ENCODE results near the gene ARHGAP27.
"Not testable (repeated sequence)": the region's sequence is repeated elsewhere in the genome, so short reads cannot be mapped to it uniquely, and the experiment has no call there.

DNA sequence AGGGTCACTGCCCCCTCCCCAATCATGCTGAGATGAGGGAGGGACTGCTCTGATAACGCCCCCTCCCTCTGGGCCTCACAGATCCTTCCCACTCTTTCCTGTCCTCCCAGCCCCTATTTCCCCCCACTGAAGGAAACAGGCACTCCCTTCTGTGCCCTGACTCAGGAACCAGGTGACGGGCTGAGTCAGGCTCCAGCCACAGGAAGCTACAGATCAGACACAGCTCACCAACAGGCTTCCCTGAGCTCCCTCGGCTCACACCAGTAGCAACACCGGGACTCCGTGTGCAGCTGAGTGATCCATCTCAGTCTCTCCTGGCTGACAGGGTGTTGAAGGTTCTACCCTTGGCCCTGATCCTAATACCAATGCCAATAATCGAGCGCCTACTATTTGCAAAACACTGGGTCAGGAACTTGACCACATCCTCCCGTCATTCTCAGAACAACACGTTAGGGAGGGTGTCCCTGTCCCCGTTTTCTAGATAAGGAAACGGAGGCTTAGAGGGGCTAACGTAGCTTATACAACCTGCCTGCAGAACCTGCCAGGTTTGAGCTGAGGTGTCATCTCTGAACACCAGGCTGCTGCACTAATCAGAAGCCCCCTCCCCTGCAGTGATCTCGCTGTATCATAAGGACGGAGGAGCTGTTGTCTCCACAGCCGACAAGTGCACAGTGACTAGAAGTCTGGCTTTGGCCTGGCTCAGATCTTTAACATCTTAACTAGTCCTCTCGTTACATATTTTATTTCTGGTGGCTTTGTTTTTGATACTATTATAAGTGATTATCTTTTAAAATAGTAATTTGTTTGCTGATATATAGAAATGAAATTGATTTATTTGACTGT is 13.5 kb upstream of the ARHGAP27 start:
- TF ChIP-seq, protein P1, sequence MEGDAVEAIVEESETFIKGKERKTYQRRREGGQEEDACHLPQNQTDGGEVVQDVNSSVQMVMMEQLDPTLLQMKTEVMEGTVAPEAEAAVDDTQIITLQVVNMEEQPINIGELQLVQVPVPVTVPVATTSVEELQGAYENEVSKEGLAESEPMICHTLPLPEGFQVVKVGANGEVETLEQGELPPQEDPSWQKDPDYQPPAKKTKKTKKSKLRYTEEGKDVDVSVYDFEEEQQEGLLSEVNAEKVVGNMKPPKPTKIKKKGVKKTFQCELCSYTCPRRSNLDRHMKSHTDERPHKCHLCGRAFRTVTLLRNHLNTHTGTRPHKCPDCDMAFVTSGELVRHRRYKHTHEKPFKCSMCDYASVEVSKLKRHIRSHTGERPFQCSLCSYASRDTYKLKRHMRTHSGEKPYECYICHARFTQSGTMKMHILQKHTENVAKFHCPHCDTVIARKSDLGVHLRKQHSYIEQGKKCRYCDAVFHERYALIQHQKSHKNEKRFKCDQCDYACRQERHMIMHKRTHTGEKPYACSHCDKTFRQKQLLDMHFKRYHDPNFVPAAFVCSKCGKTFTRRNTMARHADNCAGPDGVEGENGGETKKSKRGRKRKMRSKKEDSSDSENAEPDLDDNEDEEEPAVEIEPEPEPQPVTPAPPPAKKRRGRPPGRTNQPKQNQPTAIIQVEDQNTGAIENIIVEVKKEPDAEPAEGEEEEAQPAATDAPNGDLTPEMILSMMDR (IDR thresholded peaks at IDR 0.05; ENCODE audit: poor library complexity): not testable (repeated sequence)
- TF ChIP-seq EZH2phosphoT487 (IDR thresholded peaks at IDR 0.05; ENCODE audit: low read depth, severe bottlenecking, unreplicated experiment); EZH2 (IDR thresholded peaks at IDR 0.05; ENCODE audit: borderline replicate concordance): not testable (repeated sequence)

All from hepatocyte (in vitro differentiated cells).